ENCODE data around the gene PRKD1. TPM values are rescaled to one million over a fixed set of nuclear protein-coding genes. Genes with fewer than 3 reads are reported as not detected.
"Not testable (repeated sequence)": the region's sequence is repeated elsewhere in the genome, so short reads cannot be mapped to it uniquely, and the experiment has no call there.

The PRKD1 gene
- total RNA-seq, 4 donors from 2014 or later: 3.5 to 6.4 (median 4.4) TPM

- H3K4me1 ChIP-seq: no peaks in the 10 kb centered on the region
- H3K27me3 ChIP-seq: no peaks in the 10 kb centered on the region
- in situ Hi-C loops (cut with MboI; ENCODE audit: low pct_ligation_motif_present in 1 of 4, low pct_unique_long_range_greater_than_20kb in 1 of 4, low sequenced_read_pairs in 3 of 4) (no loop called here), intact Hi-C loops (cut with DNase I; ENCODE audit: low total_unique reads) (no loop called here)
- TF ChIP-seq POLR2A (IDR thresholded peaks at IDR 0.05): no peak
- no peak for TF ChIP-seq POLR2AphosphoS5 (IDR thresholded peaks at IDR 0.05)
- TF ChIP-seq, protein P1, sequence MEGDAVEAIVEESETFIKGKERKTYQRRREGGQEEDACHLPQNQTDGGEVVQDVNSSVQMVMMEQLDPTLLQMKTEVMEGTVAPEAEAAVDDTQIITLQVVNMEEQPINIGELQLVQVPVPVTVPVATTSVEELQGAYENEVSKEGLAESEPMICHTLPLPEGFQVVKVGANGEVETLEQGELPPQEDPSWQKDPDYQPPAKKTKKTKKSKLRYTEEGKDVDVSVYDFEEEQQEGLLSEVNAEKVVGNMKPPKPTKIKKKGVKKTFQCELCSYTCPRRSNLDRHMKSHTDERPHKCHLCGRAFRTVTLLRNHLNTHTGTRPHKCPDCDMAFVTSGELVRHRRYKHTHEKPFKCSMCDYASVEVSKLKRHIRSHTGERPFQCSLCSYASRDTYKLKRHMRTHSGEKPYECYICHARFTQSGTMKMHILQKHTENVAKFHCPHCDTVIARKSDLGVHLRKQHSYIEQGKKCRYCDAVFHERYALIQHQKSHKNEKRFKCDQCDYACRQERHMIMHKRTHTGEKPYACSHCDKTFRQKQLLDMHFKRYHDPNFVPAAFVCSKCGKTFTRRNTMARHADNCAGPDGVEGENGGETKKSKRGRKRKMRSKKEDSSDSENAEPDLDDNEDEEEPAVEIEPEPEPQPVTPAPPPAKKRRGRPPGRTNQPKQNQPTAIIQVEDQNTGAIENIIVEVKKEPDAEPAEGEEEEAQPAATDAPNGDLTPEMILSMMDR (IDR thresholded peaks at IDR 0.05): no peak
- no peak for TF ChIP-seq EP300 (IDR thresholded peaks at IDR 0.05; ENCODE audit: low read depth)
- no peak overlapping the region for H3K27ac ChIP-seq
- H3K9me3 ChIP-seq: no peaks in the 10 kb centered on the region
- no peaks in the 10 kb centered on the region for H3K36me3 ChIP-seq
- 68 to 71% methylated on average over 2 of the region's 2 CpGs for WGBS, 2 donors (ENCODE audit: low coverage in 1 of 2)
- DNase-seq: no peak
- H3K4me3 ChIP-seq: no peak overlapping the region
These were observed 139.6 kb downstream of the PRKD1 start for GRCh38 chr14:29788093-29788492.

DNA sequence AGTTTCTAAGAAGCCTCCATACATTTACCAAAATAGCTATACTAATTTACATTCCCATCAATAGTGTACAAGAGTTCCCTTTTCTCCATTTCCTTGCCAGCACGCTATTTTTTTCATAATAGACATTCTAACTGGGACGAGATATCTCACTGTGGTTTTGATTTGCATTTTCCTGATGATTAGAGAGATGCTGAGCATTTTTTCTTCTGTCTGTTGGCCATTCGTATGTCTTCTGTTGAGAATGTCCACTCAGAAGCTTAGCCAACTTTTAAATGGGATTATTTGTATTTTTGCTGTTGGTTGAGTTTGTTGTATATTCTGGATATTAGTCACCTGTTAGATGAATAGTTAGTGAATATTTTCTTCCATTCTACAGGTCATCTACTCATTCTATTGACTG, 144.1 kb downstream of the PRKD1 start:
- H3K27me3 ChIP-seq: no peaks in the 10 kb centered on the region
- WGBS, 2 donors (ENCODE audit: low coverage in 1 of 2): 78 to 92% methylated on average over 3 of the region's 3 CpGs
- H3K4me3 ChIP-seq: no peak overlapping the region
- DNase-seq: no peak
- H3K27ac ChIP-seq: no peak overlapping the region
- in situ Hi-C loops (cut with MboI; ENCODE audit: low pct_ligation_motif_present in 1 of 4, low pct_unique_long_range_greater_than_20kb in 1 of 4, low sequenced_read_pairs in 3 of 4) (no loop called here), intact Hi-C loops (cut with DNase I; ENCODE audit: low total_unique reads) (no loop called here)
- no peak for TF ChIP-seq EP300 (IDR thresholded peaks at IDR 0.05; ENCODE audit: low read depth)
- TF ChIP-seq, protein P1 (IDR thresholded peaks at IDR 0.05): no peak
- H3K9me3 ChIP-seq: no peaks in the 10 kb centered on the region
- H3K4me1 ChIP-seq: no peaks in the 10 kb centered on the region
- no peaks in the 10 kb centered on the region for H3K36me3 ChIP-seq

GRCh38 chr14:29782041-29782440, 145.6 kb downstream of the PRKD1 start:
- no peak for TF ChIP-seq POLR2AphosphoS5 (IDR thresholded peaks at IDR 0.05)
- no peak for TF ChIP-seq EP300 (IDR thresholded peaks at IDR 0.05; ENCODE audit: low read depth)
- TF ChIP-seq, protein P1 (IDR thresholded peaks at IDR 0.05): no peak
- no peak for TF ChIP-seq POLR2A (IDR thresholded peaks at IDR 0.05)
- Histone ChIP-seq H3K27me3 (no peaks in the 10 kb centered on the region), H3K27ac (no peak overlapping the region), H3K9me3 (no peaks in the 10 kb centered on the region), H3K4me1 (no peaks in the 10 kb centered on the region), H3K36me3 (no peaks in the 10 kb centered on the region), H3K4me3 (no peak overlapping the region)
- WGBS, 2 donors (ENCODE audit: low coverage in 1 of 2): 84 to 100% methylated on average over 2 of the region's 2 CpGs
- intact Hi-C loops (cut with DNase I; ENCODE audit: low total_unique reads): no loop called here
- DNase-seq: no peak
- in situ Hi-C loops (cut with MboI; ENCODE audit: low pct_ligation_motif_present in 1 of 4, low pct_unique_long_range_greater_than_20kb in 1 of 4, low sequenced_read_pairs in 3 of 4): no loop called here

DNA sequence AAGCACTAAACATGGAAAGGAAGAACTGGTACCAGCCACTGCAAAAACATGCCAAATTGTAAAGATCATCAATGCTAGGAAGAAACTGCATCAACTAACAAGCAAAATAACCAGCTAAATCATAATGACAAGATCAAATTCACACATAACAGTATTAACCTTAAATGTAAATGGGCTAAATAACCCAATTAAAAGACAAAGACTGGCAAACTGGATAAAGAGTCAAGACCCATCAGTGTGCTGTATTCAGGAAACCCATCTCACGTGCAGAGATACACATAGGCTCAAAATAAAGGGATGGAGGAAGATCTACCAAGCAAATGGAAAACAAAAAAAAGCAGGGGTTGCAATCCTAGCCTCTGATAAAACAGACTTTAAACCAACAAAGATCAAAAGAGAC, 150.5 kb downstream of the PRKD1 start:
- H3K36me3 ChIP-seq; H3K4me1 ChIP-seq; H3K27me3 ChIP-seq; H3K27ac ChIP-seq; in situ Hi-C loops (cut with MboI; ENCODE audit: low pct_ligation_motif_present in 1 of 4, low pct_unique_long_range_greater_than_20kb in 1 of 4, low sequenced_read_pairs in 3 of 4); H3K9me3 ChIP-seq; H3K4me3 ChIP-seq; DNase-seq; intact Hi-C loops (cut with DNase I; ENCODE audit: low total_unique reads): not testable (repeated sequence)
- 81% methylated on average over 1 of the region's 1 CpG; no CpG with 5 or more reads in 1 of the 2 donors for WGBS, 2 donors (ENCODE audit: low coverage in 1 of 2)

- no peaks in the 10 kb centered on the region for H3K27me3 ChIP-seq
- no peak for DNase-seq
- H3K4me1 ChIP-seq: no peaks in the 10 kb centered on the region
- no peak overlapping the region for H3K4me3 ChIP-seq
- TF ChIP-seq POLR2AphosphoS5 (IDR thresholded peaks at IDR 0.05) (no peak), POLR2A (IDR thresholded peaks at IDR 0.05) (no peak), EP300 (IDR thresholded peaks at IDR 0.05; ENCODE audit: low read depth) (no peak)
- TF ChIP-seq, protein P1 (IDR thresholded peaks at IDR 0.05): no peak
- 51 to 55% methylated on average over 4 of the region's 4 CpGs for WGBS, 2 donors (ENCODE audit: low coverage in 1 of 2)
- H3K9me3 ChIP-seq: no peaks in the 10 kb centered on the region
- no peaks in the 10 kb centered on the region for H3K36me3 ChIP-seq
- no peak overlapping the region for H3K27ac ChIP-seq
- in situ Hi-C loops (cut with MboI; ENCODE audit: low pct_ligation_motif_present in 1 of 4, low pct_unique_long_range_greater_than_20kb in 1 of 4, low sequenced_read_pairs in 3 of 4) (no loop called here), intact Hi-C loops (cut with DNase I; ENCODE audit: low total_unique reads) (no loop called here)
These were observed 153.7 kb downstream of the PRKD1 start for GRCh38 chr14:29773990-29774389.
